Measurements from ENCODE around the gene CCDC74B. TPM values are rescaled to one million over a fixed set of nuclear protein-coding genes. Genes with fewer than 3 reads are reported as not detected.

CCDC74B gene
- total and polyA plus RNA-seq, 2 of the 8 experiments (the other 6 are each of a cell fraction or from before 2014, with no cell fraction given), result 6.4 to 6.7 TPM

GRCh38 chr2:130162968-130163367 is 18.1 kb upstream of the CCDC74B start:
- Histone ChIP-seq H3K56ac (replicated peaks; ENCODE audit: insufficient read length, low read depth, low read length) (no peak overlapping the region), H4K8ac (ENCODE audit: extremely low read depth, insufficient read depth, low read length) (no peak overlapping the region), H4K5ac (ENCODE audit: insufficient read length, low read depth, low read length) (no peak overlapping the region), H3K4me3 (ENCODE audit: extremely low read depth in 1 of 4, insufficient read depth in 2 of 4, low read depth in 3 of 4, low read length in 4 of 4) (no peak overlapping the region), H2BK15ac (ENCODE audit: low read length) (no peak overlapping the region), H3K79me1 (ENCODE audit: low read depth, low read length) (no peaks in the 10 kb centered on the region), H3K9me3 (ENCODE audit: insufficient read depth in 2 of 2, low read depth in 1 of 2, low read length in 1 of 2) (no peaks in the 10 kb centered on the region), H3K14ac (ENCODE audit: insufficient read length) (no peak overlapping the region), H3K4me2 (ENCODE audit: insufficient read depth in 1 of 2, low read depth in 2 of 2, low read length in 2 of 2) (no peak overlapping the region), H3K79me2 (ENCODE audit: control insufficient read depth in 1 of 2, insufficient read depth in 2 of 2, low read length in 2 of 2) (no peaks in the 10 kb centered on the region), H3K36me3 (ENCODE audit: control insufficient read depth in 2 of 4, insufficient read depth in 4 of 4, low read length in 3 of 4) (peaks cover 6 to 36% (median 23%) of the 10 kb centered on the region in 4 experiments), H2BK20ac (ENCODE audit: low read length) (no peak overlapping the region), H2BK5ac (ENCODE audit: low read depth, low read length) (no peak overlapping the region), H3K23me2 (ENCODE audit: low read depth, low read length) (no peaks in the 10 kb centered on the region), H4K20me1 (replicated peaks in 1 of 2; ENCODE audit: control insufficient read depth in 1 of 2, insufficient read depth in 2 of 2, low read length in 2 of 2) (no peaks in the 10 kb centered on the region), H3K4me1 (replicated peaks in 1 of 4; ENCODE audit: control insufficient read depth in 3 of 4, insufficient read depth in 4 of 4, low read length in 3 of 4) (no peaks in the 10 kb centered on the region), H3K27me3 (replicated peaks in 1 of 4; ENCODE audit: control insufficient read depth in 3 of 4, extremely low read depth in 1 of 4, insufficient read depth in 3 of 4, low read length in 3 of 4) (no peaks in the 10 kb centered on the region), H2BK12ac (ENCODE audit: low read depth, low read length) (no peak overlapping the region), H2AFZ (ENCODE audit: low read length) (no peak overlapping the region), H3K18ac (ENCODE audit: extremely low read depth, low read length) (no peak overlapping the region), H3K23ac (ENCODE audit: insufficient read length) (no peak overlapping the region), H2BK120ac (replicated peaks; ENCODE audit: low read depth, low read length) (no peak overlapping the region), H3K27ac (ENCODE audit: low read depth, low read length) (no peak overlapping the region), H3K9ac (replicated peaks in 1 of 4; ENCODE audit: extremely low read depth in 1 of 4, low read depth in 3 of 4, low read length in 3 of 4) (no peak overlapping the region), H3K4ac (replicated peaks; ENCODE audit: insufficient read length, low read depth, low read length) (no peak overlapping the region), H2AK5ac (ENCODE audit: low read depth, low read length) (no peak overlapping the region), H4K91ac (replicated peaks; ENCODE audit: insufficient read length, low read length) (no peak overlapping the region)
- CTCF ChIA-PET (ENCODE audit: partially characterized antibody), result interaction anchor here (1.2 kb wide), 1 partner anchor 18 kb away, joined by 3 read pairs; the partner anchor contains the start of gene SMPD4
- no peak for FAIRE-seq
- DNase-seq (ENCODE audit: low read depth in 1 of 2, low spot score in 2 of 2), result no peak
- WGBS, 2 experiments (ENCODE audit: extremely low coverage in 1 of 2, insufficient coverage in 1 of 2, insufficient read length in 1 of 2, insufficient replicate concordance in 2 of 2, low coverage in 1 of 2, low lambda C conversion rate in 2 of 2, missing lambda C conversion rate in 1 of 2), result 93% methylated on average over 9 of the region's 9 CpGs; no CpG with 5 or more reads in 1 of the 2 experiments
- POLR2A ChIA-PET (ENCODE audit: partially characterized antibody), result no interaction called here
- no peak for TF ChIP-seq ASH2L (IDR thresholded peaks at IDR 0.05; ENCODE audit: low read length)
- TF ChIP-seq SUZ12 (IDR thresholded peaks at IDR 0.05; ENCODE audit: low read length), result no peak
- no peak for TF ChIP-seq POU5F1 (IDR thresholded peaks at IDR 0.05; ENCODE audit: low read depth, low read length)
- no peak for TF ChIP-seq BACH1 (IDR thresholded peaks at IDR 0.05; ENCODE audit: low read length)
- TF ChIP-seq EGR1 (IDR thresholded peaks at IDR 0.05; ENCODE audit: borderline replicate concordance, low read depth, low read length), result no peak
- no peak for TF ChIP-seq SIX5 (IDR thresholded peaks at IDR 0.05; ENCODE audit: low read depth, low read length)
- TF ChIP-seq KDM5A (IDR thresholded peaks at IDR 0.05; ENCODE audit: low read length), result no peak
- no peak for TF ChIP-seq RNF2 (IDR thresholded peaks at IDR 0.05; ENCODE audit: borderline replicate concordance, low read depth, low read length, missing control alignments, poor library complexity, severe bottlenecking)
- TF ChIP-seq MAX (IDR thresholded peaks at IDR 0.05), result no peak
- no peak for TF ChIP-seq RXRA (IDR thresholded peaks at IDR 0.05; ENCODE audit: insufficient read depth, low read depth, low read length)
- TF ChIP-seq JUN (IDR thresholded peaks at IDR 0.05; ENCODE audit: low read depth, low read length), result no peak

Data from H1 (cell line).